Cardiac muscle cell (in vitro differentiated cells and primary cell): ENCODE data around the gene RYR3. TPM values are rescaled to one million over a fixed set of nuclear protein-coding genes. Genes with fewer than 3 reads are reported as not detected.

Experiments used
- DNase-seq, 2 donors: peaks; one replicate each; pipeline versions ENCODE4 v3.0.0 to v3.0.0-alpha.2; 2010 to 2017; ENCODE audit warnings: low read depth in 1 of 2, low spot score in 1 of 2
- H3K27ac ChIP-seq: fragments of 200-600 bp; sonication (generic); 2 replicates; pipeline ENCODE4 v1.5.1; 2016
- H3K27me3 ChIP-seq: fragments of 200-600 bp; sonication (generic); 2 replicates; pipeline ENCODE4 v1.6.0; 2016; ENCODE audit warnings: control low read depth
- H3K36me3 ChIP-seq: fragments of 200-600 bp; sonication (generic); 2 replicates; pipeline ENCODE4 v1.5.1; 2016; ENCODE audit warnings: control low read depth
- H3K4me1 ChIP-seq: fragments of 200-600 bp; sonication (generic); 2 replicates; pipeline ENCODE4 v1.8.1; 2017; ENCODE audit warnings: low read depth, mild to moderate bottlenecking, mixed run types
- H3K4me3 ChIP-seq: fragments of 200-600 bp; sonication (generic); 2 replicates; pipeline ENCODE4 v1.5.1; 2016; ENCODE audit warnings: mild to moderate bottlenecking
- H3K9me3 ChIP-seq: fragments of 200-600 bp; sonication (generic); 2 replicates; pipeline ENCODE4 v1.5.1; 2017; ENCODE audit warnings: low read depth, mild to moderate bottlenecking, control low read depth
- polyA plus RNA-seq: library from polyadenylated mRNA; unstranded; fragments of >200 nt; fragmentation: Nextera tagmentation; extraction: Ambion mirVana; gene quantifications from 2 replicates; pipeline ENCODE4 v1.2.1, GENCODE V29; 2016
- total RNA-seq: library from RNA; depleted of rRNA; stranded (reverse); fragments of >200 nt; gene quantifications from 2 replicates; pipeline ENCODE4 v1.2.3, GENCODE V29; 2016
- TF ChIP-seq, protein P1 (sequence below): IDR thresholded peaks from 2 replicates; pipeline ENCODE4 v1.5.1; 2012; ENCODE audit warnings: low read depth, mild to moderate bottlenecking, low read length

RYR3 gene
- total and polyA plus RNA-seq, 2 experiments from 2014 or later = 0.39 to 0.54 TPM

DNA sequence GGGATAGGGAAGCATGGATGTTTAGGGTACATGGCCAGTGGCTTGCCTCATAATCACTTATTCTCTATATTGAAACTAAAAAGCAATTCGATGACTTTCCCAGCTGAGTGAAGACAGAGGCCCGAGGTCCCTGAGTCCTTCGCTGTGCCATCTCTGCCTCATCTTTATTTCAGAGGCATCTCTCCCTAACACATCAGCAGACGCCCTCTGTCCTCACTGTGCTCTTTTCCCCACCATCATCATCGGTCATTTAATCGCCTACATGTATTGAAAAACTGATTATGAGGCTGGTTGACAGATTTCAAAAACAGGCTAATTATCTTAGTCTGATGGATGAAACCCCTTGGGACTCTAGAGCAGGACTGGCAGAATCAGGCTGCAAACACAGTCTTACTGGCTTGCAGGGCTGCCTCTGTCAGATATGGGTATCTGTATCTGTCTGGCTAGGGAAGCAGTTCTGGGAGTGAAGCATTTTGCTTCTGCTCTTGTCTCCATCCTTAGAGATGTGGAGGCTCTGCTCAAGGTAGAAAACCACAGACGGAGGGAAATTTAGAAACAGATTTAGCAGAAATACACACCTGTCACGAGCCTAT is 366.6 kb downstream of the RYR3 start:
- no peaks in the 10 kb centered on the region for H3K4me1 ChIP-seq
- TF ChIP-seq, protein P1, sequence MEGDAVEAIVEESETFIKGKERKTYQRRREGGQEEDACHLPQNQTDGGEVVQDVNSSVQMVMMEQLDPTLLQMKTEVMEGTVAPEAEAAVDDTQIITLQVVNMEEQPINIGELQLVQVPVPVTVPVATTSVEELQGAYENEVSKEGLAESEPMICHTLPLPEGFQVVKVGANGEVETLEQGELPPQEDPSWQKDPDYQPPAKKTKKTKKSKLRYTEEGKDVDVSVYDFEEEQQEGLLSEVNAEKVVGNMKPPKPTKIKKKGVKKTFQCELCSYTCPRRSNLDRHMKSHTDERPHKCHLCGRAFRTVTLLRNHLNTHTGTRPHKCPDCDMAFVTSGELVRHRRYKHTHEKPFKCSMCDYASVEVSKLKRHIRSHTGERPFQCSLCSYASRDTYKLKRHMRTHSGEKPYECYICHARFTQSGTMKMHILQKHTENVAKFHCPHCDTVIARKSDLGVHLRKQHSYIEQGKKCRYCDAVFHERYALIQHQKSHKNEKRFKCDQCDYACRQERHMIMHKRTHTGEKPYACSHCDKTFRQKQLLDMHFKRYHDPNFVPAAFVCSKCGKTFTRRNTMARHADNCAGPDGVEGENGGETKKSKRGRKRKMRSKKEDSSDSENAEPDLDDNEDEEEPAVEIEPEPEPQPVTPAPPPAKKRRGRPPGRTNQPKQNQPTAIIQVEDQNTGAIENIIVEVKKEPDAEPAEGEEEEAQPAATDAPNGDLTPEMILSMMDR = no peak
- no peak overlapping the region for H3K4me3 ChIP-seq
- H3K36me3 ChIP-seq = no peaks in the 10 kb centered on the region
- DNase-seq = no peak
- H3K27ac ChIP-seq = no peak overlapping the region
- no peaks in the 10 kb centered on the region for H3K27me3 ChIP-seq
- H3K9me3 ChIP-seq = no peaks in the 10 kb centered on the region

GRCh38 chr15:33678176-33678575 is 367.4 kb downstream of the RYR3 start:
- no peak overlapping the region for H3K27ac ChIP-seq
- TF ChIP-seq, protein P1 = no peak

GRCh38 chr15:33678602-33679001 is 367.8 kb downstream of the RYR3 start:
- TF ChIP-seq, protein P1 = no peak
- H3K4me3 ChIP-seq = no peak overlapping the region
- peak in 1 of 2 donors; percentile 11 for DNase-seq
- H3K27me3 ChIP-seq = no peaks in the 10 kb centered on the region
- no peaks in the 10 kb centered on the region for H3K9me3 ChIP-seq
- no peaks in the 10 kb centered on the region for H3K4me1 ChIP-seq
- no peaks in the 10 kb centered on the region for H3K36me3 ChIP-seq
- H3K27ac ChIP-seq = no peak overlapping the region

More at GRCh38 chr15:33678176-33678575, 367.4 kb downstream of the RYR3 start:
- no peak overlapping the region for H3K4me3 ChIP-seq
- H3K27me3 ChIP-seq = no peaks in the 10 kb centered on the region
- DNase-seq = no peak
- no peaks in the 10 kb centered on the region for H3K4me1 ChIP-seq
- no peaks in the 10 kb centered on the region for H3K36me3 ChIP-seq
- H3K9me3 ChIP-seq = no peaks in the 10 kb centered on the region

- TF ChIP-seq, protein P1 = no peak
- Histone ChIP-seq H3K4me1 (no peaks in the 10 kb centered on the region), H3K27ac (no peak overlapping the region), H3K36me3 (no peaks in the 10 kb centered on the region), H3K4me3 (no peak overlapping the region), H3K9me3 (no peaks in the 10 kb centered on the region), H3K27me3 (no peaks in the 10 kb centered on the region)
- DNase-seq = no peak
Observed at GRCh38 chr15:33679061-33679460, 368.3 kb downstream of the RYR3 start.

- H3K27ac ChIP-seq = no peak overlapping the region
- no peak overlapping the region for H3K4me3 ChIP-seq
- H3K36me3 ChIP-seq = no peaks in the 10 kb centered on the region
- DNase-seq = no peak
- TF ChIP-seq, protein P1 = no peak
- no peaks in the 10 kb centered on the region for H3K9me3 ChIP-seq
- H3K4me1 ChIP-seq = no peaks in the 10 kb centered on the region
- H3K27me3 ChIP-seq = no peaks in the 10 kb centered on the region
Observed at GRCh38 chr15:33680336-33680735, 369.6 kb downstream of the RYR3 start.
